Karpas-422 (cell line): ENCODE data around the gene NUDT17. TPM values are rescaled to one million over a fixed set of nuclear protein-coding genes. Genes with fewer than 3 reads are reported as not detected.
"Not testable (repeated sequence)": the region's sequence is repeated elsewhere in the genome, so short reads cannot be mapped to it uniquely, and the experiment has no call there.

Experiments used
- DNase-seq: peaks from one replicate; pipeline ENCODE4 v3.0.0-alpha.2; 2015
- H2AFZ ChIP-seq: fragments of 200-600 bp; sonication (generic); 2 replicates; pipeline ENCODE4 v1.6.1; 2014; ENCODE audit warnings: antibody characterized with exemption, low read length, mixed read lengths
- H3K27ac ChIP-seq: fragments of 200-600 bp; sonication (generic); 2 replicates; pipeline ENCODE4 v1.5.1; 2014; ENCODE audit warnings: mild to moderate bottlenecking, low read length, moderate library complexity
- H3K27me3 ChIP-seq: fragments of 200-600 bp; sonication (generic); 2 replicates; pipeline ENCODE4 v1.6.1; 2014; ENCODE audit warnings: low read length, mixed read lengths
- H3K36me3 ChIP-seq: fragments of 200-600 bp; sonication (generic); 2 replicates; pipeline ENCODE4 v1.6.1; 2014; ENCODE audit warnings: low read length, mixed read lengths; ENCODE audit not compliant: insufficient read depth
- H3K4me1 ChIP-seq: fragments of 200-600 bp; sonication (generic); 2 replicates; pipeline ENCODE4 v1.6.1; 2014; ENCODE audit warnings: mild to moderate bottlenecking, low read length, mixed read lengths
- H3K4me2 ChIP-seq: fragments of 200-600 bp; sonication (generic); 2 replicates; pipeline ENCODE4 v1.6.1; 2014; ENCODE audit warnings: low read length, low read depth, mild to moderate bottlenecking; ENCODE audit not compliant: poor library complexity, severe bottlenecking
- H3K4me3 ChIP-seq: fragments of 200-600 bp; sonication (generic); 2 replicates; pipeline ENCODE4 v1.5.1; 2014; ENCODE audit warnings: mild to moderate bottlenecking, antibody characterized with exemption, low read length, mixed read lengths
- H3K79me2 ChIP-seq: fragments of 200-600 bp; sonication (generic); 2 replicates; pipeline ENCODE4 v1.6.1; 2014; ENCODE audit warnings: mild to moderate bottlenecking, low read length, mixed read lengths
- H3K9ac ChIP-seq: fragments of 200-600 bp; sonication (generic); 2 replicates; pipeline ENCODE4 v1.6.0; 2014; ENCODE audit warnings: low read length
- H3K9me2 ChIP-seq: fragments of 200-600 bp; sonication (generic), shearing (Covaris generic); replicated peaks from 2 replicates; pipeline ENCODE4 v1.6.0; 2014; ENCODE audit warnings: mild to moderate bottlenecking, low read length, moderate library complexity; ENCODE audit not compliant: insufficient read depth
- H3K9me3 ChIP-seq: fragments of 300-700, 200-600 bp; sonication (generic); 2 replicates; pipeline ENCODE4 v1.6.1; 2014; ENCODE audit warnings: low read length, mixed read lengths
- H4K20me1 ChIP-seq: fragments of 200-600 bp; sonication (generic); 2 replicates; pipeline ENCODE4 v1.6.1; 2014; ENCODE audit warnings: mild to moderate bottlenecking, antibody characterized with exemption, low read length, low read depth; ENCODE audit not compliant: insufficient read depth
- total RNA-seq: library from RNA; depleted of rRNA; stranded (reverse); fragments of >200 nt; shearing (Covaris generic); gene quantifications from 2 replicates; pipeline ENCODE4 v1.2.3, GENCODE V29; 2014; ENCODE audit warnings: low replicate concordance

NUDT17 gene
- total RNA-seq, 1 experiment from 2014 or later, result 2.9 TPM

DNA sequence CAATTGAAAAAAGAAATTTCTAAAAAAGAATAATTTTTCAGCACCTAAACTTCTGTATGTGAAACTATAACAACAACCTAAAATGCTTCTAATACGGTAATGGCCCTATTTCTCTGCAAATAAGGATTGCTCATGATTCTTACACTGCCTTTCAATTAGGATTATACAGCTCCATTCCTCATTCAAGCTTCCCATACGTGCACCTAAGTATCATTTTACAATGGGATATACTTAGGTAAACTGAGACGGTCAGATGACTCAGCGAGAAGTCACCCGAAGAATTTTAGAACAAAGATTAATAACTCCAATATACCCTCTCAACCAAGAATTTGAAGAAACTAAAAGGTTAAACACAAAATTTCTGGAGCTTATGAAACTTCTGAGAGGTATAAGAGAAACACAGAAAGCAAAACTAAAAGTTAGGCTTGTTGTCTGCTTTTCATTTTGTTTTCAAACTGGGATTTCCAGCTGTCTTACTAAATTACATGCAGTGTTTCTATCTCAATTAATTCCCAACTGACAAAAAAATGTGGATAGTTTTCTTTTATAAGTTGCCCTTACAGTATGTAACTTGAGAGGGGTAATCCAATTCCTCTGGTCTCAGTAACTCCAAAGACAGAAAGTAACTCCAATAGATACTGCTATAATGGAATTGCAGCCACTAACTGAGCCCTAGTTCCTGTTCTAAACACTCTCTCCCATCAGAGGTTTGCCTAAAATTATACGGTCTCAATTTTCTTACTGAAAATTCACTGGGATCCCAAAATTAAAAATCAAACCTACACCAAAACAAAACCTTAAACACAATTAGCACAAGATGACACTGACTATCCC is 32.2 kb upstream of the NUDT17 start:
- not testable (repeated sequence) for H3K4me2 ChIP-seq, H2AFZ ChIP-seq, DNase-seq, H4K20me1 ChIP-seq, H3K4me3 ChIP-seq, H3K9ac ChIP-seq, H3K9me3 ChIP-seq, H3K4me1 ChIP-seq, H3K27me3 ChIP-seq, H3K9me2 ChIP-seq, H3K36me3 ChIP-seq, H3K27ac ChIP-seq
- H3K79me2 ChIP-seq, result peaks cover 21% of the 10 kb centered on the region

DNA sequence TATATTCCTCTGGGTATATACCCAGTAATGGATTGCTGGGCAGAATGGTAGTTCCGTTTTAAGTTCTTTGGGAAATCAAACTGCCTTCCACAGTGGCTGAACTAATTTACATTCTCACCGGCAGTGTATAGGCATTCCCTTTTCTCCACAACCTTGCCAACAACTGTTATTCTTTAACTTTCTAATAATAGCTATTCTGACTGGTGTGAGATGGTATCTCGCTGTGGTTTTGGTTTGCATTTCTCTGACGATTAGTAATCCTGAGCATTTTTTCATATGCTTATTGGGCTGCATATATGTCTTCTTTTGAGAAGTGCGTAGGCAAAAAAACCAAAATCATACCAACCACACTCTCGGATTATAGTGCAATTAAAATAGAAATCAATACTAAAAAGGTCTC is 27.3 kb upstream of the NUDT17 start:
- H3K27me3 ChIP-seq, DNase-seq, H3K9ac ChIP-seq, H3K9me2 ChIP-seq, H3K4me2 ChIP-seq, H3K4me3 ChIP-seq, H3K4me1 ChIP-seq, H2AFZ ChIP-seq, H4K20me1 ChIP-seq, H3K9me3 ChIP-seq, H3K27ac ChIP-seq, H3K36me3 ChIP-seq: not testable (repeated sequence)
- peaks cover 19% of the 10 kb centered on the region for H3K79me2 ChIP-seq

DNA sequence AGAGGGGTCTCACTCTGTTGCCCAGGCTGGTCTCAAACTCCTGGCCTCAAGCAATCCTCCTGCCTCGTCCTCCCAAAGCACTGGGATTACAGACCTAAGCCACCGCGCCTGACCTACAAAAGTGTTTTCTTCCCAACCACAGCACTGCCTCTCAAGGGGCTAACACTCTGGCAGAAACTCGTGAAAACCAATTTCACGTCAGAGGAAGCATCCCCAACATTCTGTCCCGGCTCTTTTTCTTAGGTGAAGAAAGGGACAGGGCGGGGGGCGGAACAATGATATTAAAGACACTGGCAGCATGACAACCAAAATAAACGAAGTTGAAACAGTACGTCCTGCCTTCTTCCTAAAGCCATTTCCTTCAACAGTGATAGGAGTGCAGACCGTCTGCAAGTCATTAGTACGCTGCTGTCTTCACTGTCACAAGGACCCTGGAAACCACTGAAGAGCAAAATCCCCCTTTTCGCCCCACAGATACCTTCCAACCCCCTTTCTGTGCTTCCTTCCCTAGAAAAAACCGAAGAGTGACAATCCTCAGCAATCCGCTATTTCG is 22.6 kb upstream of the NUDT17 start:
- not testable (repeated sequence) for H4K20me1 ChIP-seq, H3K4me2 ChIP-seq, H3K9ac ChIP-seq, H3K4me3 ChIP-seq, DNase-seq, H3K27me3 ChIP-seq, H3K9me3 ChIP-seq, H3K27ac ChIP-seq, H2AFZ ChIP-seq, H3K9me2 ChIP-seq
- peaks cover 13% of the 10 kb centered on the region for H3K4me1 ChIP-seq
- peaks cover 10% of the 10 kb centered on the region for H3K36me3 ChIP-seq
- H3K79me2 ChIP-seq, result peaks cover 44% of the 10 kb centered on the region

DNA sequence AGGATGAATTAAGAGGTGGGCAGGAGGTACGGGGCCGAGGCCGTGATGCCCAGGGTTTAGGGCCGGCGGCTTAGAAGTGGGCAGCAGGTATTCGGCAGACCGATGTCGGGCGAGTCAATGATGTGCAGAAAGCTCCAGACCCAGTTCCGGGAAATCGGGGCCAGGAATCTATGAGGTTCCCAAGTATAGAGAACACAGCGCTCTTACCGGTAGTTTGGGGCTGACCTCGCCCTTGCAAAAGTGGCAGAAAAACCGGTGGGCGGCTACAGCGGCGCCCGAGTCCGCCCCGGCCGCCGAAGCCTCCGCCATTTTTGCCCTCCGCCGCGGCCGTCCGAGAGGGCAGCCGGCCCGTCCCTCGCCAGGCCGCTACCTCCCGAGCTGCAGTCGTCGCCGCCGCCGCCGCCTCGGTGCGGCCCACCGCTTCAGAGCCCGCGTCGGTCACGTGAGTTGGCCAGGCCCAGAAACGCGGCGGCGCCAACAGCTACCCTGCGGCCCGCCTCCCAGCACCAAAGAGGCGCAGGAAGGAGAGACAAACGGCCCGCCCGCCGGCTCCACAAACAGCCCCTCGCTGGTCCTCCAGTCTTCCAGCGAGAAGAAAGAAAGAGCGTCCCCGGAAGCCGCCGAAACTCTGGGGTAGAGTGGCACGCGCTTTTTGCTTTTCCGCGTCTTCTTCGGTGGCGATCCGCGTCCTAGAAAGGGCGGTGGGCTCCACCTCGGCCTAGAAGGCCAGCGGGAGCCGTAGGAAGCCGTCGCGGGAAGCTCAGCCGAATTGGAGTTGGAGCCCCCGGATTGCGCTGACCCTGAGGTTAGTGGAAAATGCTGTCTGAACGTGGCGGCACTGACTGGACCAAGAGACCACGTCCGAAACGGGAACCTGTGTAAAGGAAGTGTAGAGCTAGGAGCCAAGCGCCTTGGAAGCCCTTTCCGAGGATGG is 21.6 kb upstream of the NUDT17 start, which contains the start of the genes POLR3C and RNF115:
POLR3C (plus strand) TSS at position 636 of the 934 bp plus-strand sequence. CDS start 1,577 bp downstream, outside the sequence.
RNF115 (minus strand) TSS at position 531 of the 934 bp plus-strand sequence; CDS start at position 309, 222 bp downstream.
- no peaks in the 10 kb centered on the region for H3K9me2 ChIP-seq
- peaks cover 15% of the 10 kb centered on the region for H3K4me1 ChIP-seq
- peak; percentile 97 for DNase-seq
- peak within 1 kb of the TSS; percentile 85 for H3K9ac ChIP-seq
- H2AFZ ChIP-seq, result peak within 1 kb of the TSS; percentile 61; the same call in 1 of the 2 replicates
- H3K4me2 ChIP-seq, result peak within 1 kb of the TSS; percentile 71
- peak within 1 kb of the TSS; percentile 89 for H3K4me3 ChIP-seq
- H3K79me2 ChIP-seq, result peaks cover 42% of the 10 kb centered on the region
- H3K9me3 ChIP-seq, result no peaks in the 10 kb centered on the region
- H3K36me3 ChIP-seq, result peaks cover 20% of the 10 kb centered on the region
- peak within 1 kb of the TSS; percentile 61 for H3K27ac ChIP-seq
- no peaks in the 10 kb centered on the region for H4K20me1 ChIP-seq
- H3K27me3 ChIP-seq, result no peaks in the 10 kb centered on the region

DNA sequence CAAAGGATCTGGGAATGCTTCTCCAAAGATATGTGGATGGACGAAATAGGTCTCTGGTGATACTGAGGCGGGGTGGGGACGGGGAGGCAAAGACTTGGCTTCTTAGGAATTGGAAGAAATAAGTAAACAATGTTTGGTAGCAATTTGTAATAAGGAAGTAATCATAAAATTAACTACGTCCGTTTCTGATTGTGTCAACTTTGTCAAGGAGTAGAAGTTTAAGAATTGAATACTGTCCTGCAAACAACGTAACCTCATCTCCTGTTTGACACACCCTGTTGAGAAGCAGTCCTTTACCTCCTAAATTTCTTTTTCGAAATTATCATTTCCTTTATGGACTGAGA is 21.0 kb upstream of the NUDT17 start:
- no peaks in the 10 kb centered on the region for H4K20me1 ChIP-seq

DNA sequence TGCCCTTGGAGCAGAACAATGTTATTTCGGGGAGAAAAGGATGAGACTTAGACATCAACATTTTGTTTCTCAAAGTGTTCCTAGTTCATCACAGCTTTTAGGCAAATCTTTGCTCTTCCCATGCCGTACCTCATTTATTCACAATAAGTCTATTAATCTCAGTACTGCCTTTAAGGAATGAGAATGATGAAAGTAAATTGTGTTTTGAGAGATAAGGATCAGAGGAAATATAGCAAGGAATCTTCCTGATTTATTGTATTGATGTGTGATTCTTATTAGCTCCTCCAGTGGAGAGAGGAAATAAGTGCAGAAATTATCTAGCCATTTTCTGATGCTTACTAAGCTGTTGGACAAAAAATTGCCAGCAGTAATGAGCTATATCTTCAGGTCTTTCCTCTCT is 19.4 kb upstream of the NUDT17 start:
- no peaks in the 10 kb centered on the region for H3K27me3 ChIP-seq
- H3K9me2 ChIP-seq, result no peaks in the 10 kb centered on the region
- peaks cover 15% of the 10 kb centered on the region for H3K4me1 ChIP-seq
- no peaks in the 10 kb centered on the region for H3K9me3 ChIP-seq
- no peak overlapping the region for H3K27ac ChIP-seq
- H3K4me2 ChIP-seq, result peak overlapping the region; percentile 71
- peaks cover 36% of the 10 kb centered on the region for H3K36me3 ChIP-seq
- H4K20me1 ChIP-seq, result no peaks in the 10 kb centered on the region
- DNase-seq, result peak; percentile 40
- H3K4me3 ChIP-seq, result peak overlapping the region; percentile 89; the same call in 1 of the 2 replicates
- H3K9ac ChIP-seq, result no peak overlapping the region
- H3K79me2 ChIP-seq, result peaks cover 38% of the 10 kb centered on the region
- no peak overlapping the region for H2AFZ ChIP-seq

More for the DNA sequence above, 21.0 kb upstream of the NUDT17 start:
- Histone ChIP-seq H3K9ac (peak overlapping the region; percentile 85), H3K9me3 (no peaks in the 10 kb centered on the region), H3K36me3 (peaks cover 26% of the 10 kb centered on the region), H3K9me2 (no peaks in the 10 kb centered on the region), H3K4me1 (peaks cover 15% of the 10 kb centered on the region), H3K4me2 (peak overlapping the region; percentile 71), H3K27me3 (no peaks in the 10 kb centered on the region), H3K27ac (peak overlapping the region; percentile 61), H2AFZ (peak overlapping the region; percentile 61; the same call in 1 of the 2 replicates), H3K79me2 (peaks cover 39% of the 10 kb centered on the region), H3K4me3 (peak overlapping the region; percentile 89)
- peak; percentile 40 for DNase-seq

DNA sequence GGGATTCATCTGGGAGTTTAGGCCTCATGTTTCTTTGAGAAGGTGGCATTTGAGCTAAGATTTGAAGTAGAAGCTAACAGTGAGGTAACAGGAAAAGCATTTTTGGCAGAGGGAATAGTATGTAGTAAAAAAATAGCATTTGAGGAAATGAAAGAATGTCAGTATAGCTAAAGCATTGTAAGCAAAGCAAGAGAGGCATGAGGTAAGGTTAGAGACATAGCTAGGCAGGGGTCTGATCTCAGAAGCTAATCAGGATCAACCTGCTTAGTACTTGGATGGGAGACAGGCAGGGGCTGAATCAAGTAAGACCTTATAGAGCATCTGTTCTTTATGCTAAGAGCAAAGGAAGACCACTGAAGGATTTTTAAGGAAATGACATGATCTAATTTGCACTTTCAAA is 17.5 kb upstream of the NUDT17 start:
- H3K27ac ChIP-seq, result peak overlapping the region; percentile 28; the same call in 1 of the 2 replicates
- no peaks in the 10 kb centered on the region for H3K27me3 ChIP-seq
- peaks cover 49% of the 10 kb centered on the region for H3K36me3 ChIP-seq
- H3K9me2 ChIP-seq, result no peaks in the 10 kb centered on the region
- H4K20me1 ChIP-seq, result no peaks in the 10 kb centered on the region
- no peaks in the 10 kb centered on the region for H3K9me3 ChIP-seq
- peaks cover 34% of the 10 kb centered on the region for H3K79me2 ChIP-seq
- H3K9ac ChIP-seq, result no peak overlapping the region
- H2AFZ ChIP-seq, result no peak overlapping the region
- no peak for DNase-seq
- peaks cover 15% of the 10 kb centered on the region for H3K4me1 ChIP-seq
- H3K4me2 ChIP-seq, result no peak overlapping the region
- no peak overlapping the region for H3K4me3 ChIP-seq
